GM23248 (cell line): ENCODE results near the gene ERI2. TPM values are rescaled to one million over a fixed set of nuclear protein-coding genes. Genes with fewer than 3 reads are reported as not detected.

Experiments
- DNase-seq: peaks from one replicate; pipeline ENCODE4 v3.0.0-alpha.2; 2015
- H2AFZ ChIP-seq: fragments of 200-600 bp; sonication (generic); 2 replicates; pipeline ENCODE4 v1.6.1; 2016; ENCODE audit warnings: antibody characterized with exemption
- H3F3A ChIP-seq: fragments of 200-600 bp; sonication (generic); 2 replicates; pipeline ENCODE4 v1.6.1; 2016; ENCODE audit warnings: mild to moderate bottlenecking, antibody characterized with exemption, mixed run types; ENCODE audit not compliant: insufficient read depth
- H3K27ac ChIP-seq: fragments of 200-600 bp; sonication (generic); 2 replicates; pipeline ENCODE4 v1.5.1; 2016; ENCODE audit warnings: mild to moderate bottlenecking
- H3K27me3 ChIP-seq: fragments of 200-600 bp; sonication (generic); replicated peaks from 2 replicates; pipeline ENCODE4 v1.6.1; 2016; ENCODE audit warnings: mild to moderate bottlenecking; ENCODE audit not compliant: insufficient read depth
- H3K36me3 ChIP-seq: fragments of 200-600 bp; sonication (generic); 2 replicates; pipeline ENCODE4 v1.6.1; 2016; ENCODE audit warnings: low read depth, mild to moderate bottlenecking
- H3K4me1 ChIP-seq: fragments of 200-600 bp; sonication (generic); 2 replicates; pipeline ENCODE4 v1.6.1; 2016; ENCODE audit warnings: mild to moderate bottlenecking; ENCODE audit not compliant: insufficient read depth
- H3K4me2 ChIP-seq: fragments of 200-600 bp; sonication (generic); one replicate; pipeline ENCODE4 v1.6.1; 2016; ENCODE audit warnings: mild to moderate bottlenecking; ENCODE audit not compliant: unreplicated experiment
- H3K4me3 ChIP-seq: fragments of 200-600 bp; sonication (generic); 2 replicates; pipeline ENCODE4 v1.5.1; 2016; ENCODE audit warnings: mild to moderate bottlenecking
- H3K79me2 ChIP-seq: fragments of 200-600 bp; sonication (generic); 2 replicates; pipeline ENCODE4 v1.6.1; 2016; ENCODE audit warnings: mild to moderate bottlenecking; ENCODE audit not compliant: insufficient read depth
- H3K9ac ChIP-seq: fragments of 200-600 bp; sonication (generic); 2 replicates; pipeline ENCODE4 v1.6.1; 2016; ENCODE audit warnings: mild to moderate bottlenecking
- H3K9me2 ChIP-seq: fragments of 200-600 bp; sonication (generic); 2 replicates; pipeline ENCODE4 v1.6.1; 2016; ENCODE audit warnings: mixed run types, mild to moderate bottlenecking, moderate library complexity; ENCODE audit not compliant: insufficient read depth
- H3K9me3 ChIP-seq: fragments of 200-600 bp; sonication (generic); one replicate; pipeline ENCODE4 v1.6.1; 2017; ENCODE audit warnings: low read depth
- H4K20me1 ChIP-seq: fragments of 200-600 bp; sonication (generic); 2 replicates; pipeline ENCODE4 v1.6.0; 2016; ENCODE audit not compliant: insufficient read depth
- EZH2 ChIP-seq: fragments of 200-600 bp; sonication (generic); IDR thresholded peaks from 2 replicates; pipeline ENCODE4 v1.6.1; 2018; ENCODE audit warnings: antibody characterized with exemption, mild to moderate bottlenecking; ENCODE audit not compliant: insufficient read depth, poor library complexity, severe bottlenecking
- EZH2phosphoT487 ChIP-seq: fragments of 200-600 bp; sonication (generic); IDR thresholded peaks from 2 replicates; pipeline ENCODE4 v1.6.1; 2018; ENCODE audit warnings: antibody characterized with exemption, moderate library complexity, mild to moderate bottlenecking, low read depth; ENCODE audit not compliant: insufficient read depth
- WGBS, 2 experiments: methylation state at CpG; one replicate each; pipeline ENCODE4 v1.1.6; 2015 to 2017; ENCODE audit warnings: low lambda C conversion rate in 2 of 2, low coverage in 1 of 2; ENCODE audit errors: missing lambda C conversion rate in 2 of 2; 5-methylcytosine and 5-hydroxymethylcytosine counted together
- in situ Hi-C: fragments of 300-500 bp; cut with MboI; formaldehyde crosslinking; loops from 2 replicates; pipeline ENCODE4 v1.15.0; 2020
- polyA plus RNA-seq: library from polyadenylated mRNA; unstranded; fragments of >200 nt; fragmentation: Nextera tagmentation; extraction: Ambion mirVana; gene quantifications from 2 replicates; pipeline ENCODE4 v1.2.1, GENCODE V29; 2016
- total RNA-seq: library from RNA; depleted of rRNA; stranded (reverse); fragments of >200 nt; shearing (Covaris generic); gene quantifications from 2 replicates; pipeline ENCODE4 v1.2.3, GENCODE V29; 2014

The ERI2 gene
- total and polyA plus RNA-seq, 2 experiments from 2014 or later: 13.2 to 13.6 TPM

DNA sequence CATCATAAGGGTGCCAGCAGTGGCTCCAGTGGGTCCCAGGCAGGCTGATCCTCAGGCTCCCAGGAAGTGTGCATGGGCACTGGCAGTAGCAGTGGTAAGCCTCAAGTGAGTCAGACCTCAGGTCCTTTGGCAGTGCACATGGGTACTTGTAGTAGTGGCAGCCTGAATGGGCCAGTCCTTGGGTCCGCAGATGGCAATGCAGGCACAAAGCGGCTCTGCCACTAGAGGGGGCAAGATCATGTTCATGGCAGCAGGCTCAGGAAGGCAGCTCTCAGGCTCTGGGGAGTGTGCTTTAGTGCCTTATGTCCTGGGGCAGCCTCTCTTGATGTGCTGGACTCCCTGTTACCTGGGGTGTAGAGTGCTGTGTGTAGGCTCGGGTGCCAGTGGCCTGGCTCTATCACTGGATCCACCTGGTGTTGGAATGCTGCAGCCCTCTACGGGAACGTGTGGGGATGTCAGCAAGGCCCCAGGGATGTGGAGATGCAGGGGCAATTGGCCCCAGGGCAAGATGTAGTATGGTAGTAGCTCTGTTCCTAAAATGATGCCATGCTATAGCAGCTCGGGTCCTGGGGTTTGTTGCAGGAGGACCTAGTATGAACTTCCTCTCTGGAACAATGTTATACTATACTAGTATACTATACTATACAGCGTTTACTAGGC is 31.4 kb downstream of the ERI2 start:
- no peaks in the 10 kb centered on the region for H3K27me3 ChIP-seq
- WGBS, 2 experiments: 55% methylated on average over 7 of the region's 7 CpGs
- H3K36me3 ChIP-seq: no peaks in the 10 kb centered on the region
- H3K9ac ChIP-seq: no peak overlapping the region
- peak; percentile 72 for DNase-seq
- no peak overlapping the region for H3K4me3 ChIP-seq
- no peaks in the 10 kb centered on the region for H3K4me1 ChIP-seq
- no peaks in the 10 kb centered on the region for H3F3A ChIP-seq
- no peaks in the 10 kb centered on the region for H4K20me1 ChIP-seq
- no peak overlapping the region for H3K27ac ChIP-seq
- TF ChIP-seq EZH2 (no peak), EZH2phosphoT487 (no peak)
- no peaks in the 10 kb centered on the region for H3K9me3 ChIP-seq
- H3K79me2 ChIP-seq: no peaks in the 10 kb centered on the region
- H3K4me2 ChIP-seq: no peak overlapping the region
- no peak overlapping the region for H2AFZ ChIP-seq
- H3K9me2 ChIP-seq: no peaks in the 10 kb centered on the region
- in situ Hi-C loops: no loop called here

DNA sequence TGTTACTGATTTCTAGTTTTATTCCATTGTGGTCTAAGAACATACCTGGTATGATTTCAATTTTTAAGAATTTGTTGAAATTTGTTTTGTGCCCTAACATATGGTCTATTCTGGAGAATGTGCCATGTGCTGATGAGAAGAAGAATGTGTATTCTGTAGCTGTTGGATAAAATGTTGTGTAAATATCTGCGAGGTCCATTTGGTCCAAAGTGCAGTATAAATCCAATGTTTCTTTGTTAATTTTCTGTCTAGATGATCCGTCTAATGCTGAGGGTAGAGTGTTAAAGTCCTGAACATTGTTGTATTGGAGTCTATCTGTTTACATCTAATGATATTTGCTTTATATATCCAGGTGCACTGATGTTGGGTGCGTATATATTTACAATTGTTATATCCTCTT is 32.6 kb downstream of the ERI2 start:
- 66 to 77% methylated on average over 3 of the region's 3 CpGs for WGBS, 2 experiments
- Histone ChIP-seq H3K4me3 (no peak overlapping the region), H3K9me3 (no peaks in the 10 kb centered on the region), H3K27me3 (no peaks in the 10 kb centered on the region), H3K79me2 (no peaks in the 10 kb centered on the region), H3K36me3 (no peaks in the 10 kb centered on the region), H3K4me2 (no peak overlapping the region), H4K20me1 (no peaks in the 10 kb centered on the region), H3K4me1 (no peaks in the 10 kb centered on the region), H3F3A (no peaks in the 10 kb centered on the region), H3K9me2 (no peaks in the 10 kb centered on the region), H3K9ac (no peak overlapping the region), H2AFZ (no peak overlapping the region), H3K27ac (no peak overlapping the region)
- TF ChIP-seq EZH2phosphoT487 (no peak), EZH2 (no peak)
- in situ Hi-C loops: no loop called here
- no peak for DNase-seq

DNA sequence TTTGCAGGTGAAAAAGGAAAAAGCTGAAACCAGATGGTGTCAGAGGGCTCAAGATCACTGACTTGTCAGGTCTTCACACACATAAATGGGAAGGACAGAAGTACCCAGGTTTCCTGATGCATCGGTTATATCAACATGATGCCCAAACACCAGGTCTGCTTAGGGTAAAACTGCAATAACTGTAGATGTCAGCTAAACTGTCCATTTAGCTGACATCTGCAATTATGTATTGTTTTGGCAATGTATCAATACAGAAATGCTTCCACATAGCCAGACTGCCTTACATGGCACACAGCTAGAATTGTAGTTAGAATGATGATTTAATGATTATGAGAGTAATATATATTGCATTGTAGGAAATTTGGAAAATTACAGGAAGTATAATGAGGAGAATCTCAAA is 37.5 kb downstream of the ERI2 start:
- H3K9me3 ChIP-seq: no peaks in the 10 kb centered on the region
- no peaks in the 10 kb centered on the region for H3K4me1 ChIP-seq
- no peak overlapping the region for H3K27ac ChIP-seq
- no peaks in the 10 kb centered on the region for H3K27me3 ChIP-seq
- H3F3A ChIP-seq: no peaks in the 10 kb centered on the region
- H3K79me2 ChIP-seq: no peaks in the 10 kb centered on the region
- WGBS, 2 experiments: 0 to 8% methylated on average over 1 of the region's 1 CpG
- DNase-seq: no peak
- no peak for TF ChIP-seq EZH2
- no peak for TF ChIP-seq EZH2phosphoT487
- no peaks in the 10 kb centered on the region for H3K9me2 ChIP-seq
- H2AFZ ChIP-seq: no peak overlapping the region
- no peak overlapping the region for H3K4me3 ChIP-seq
- in situ Hi-C loops: no loop called here
- no peak overlapping the region for H3K4me2 ChIP-seq
- H4K20me1 ChIP-seq: no peaks in the 10 kb centered on the region
- no peaks in the 10 kb centered on the region for H3K36me3 ChIP-seq
- no peak overlapping the region for H3K9ac ChIP-seq

DNA sequence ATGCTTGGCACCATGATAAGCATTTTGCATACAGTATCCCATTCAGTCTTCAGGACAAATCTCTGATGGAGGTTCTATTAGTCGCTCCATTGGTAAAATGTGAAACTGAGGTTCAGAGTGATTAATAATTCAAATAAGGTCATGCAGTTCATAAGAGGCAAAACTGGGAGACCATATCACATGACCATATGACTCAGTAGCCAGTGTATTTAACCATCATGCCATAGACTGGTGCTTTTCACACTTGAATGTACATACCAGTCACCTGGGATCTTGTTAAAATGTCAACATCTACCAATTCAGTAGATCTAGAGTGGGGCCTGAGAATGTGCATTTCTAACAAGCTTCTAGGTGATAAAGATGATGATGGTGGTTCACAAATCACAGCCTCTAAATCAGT is 38.2 kb downstream of the ERI2 start:
- no peaks in the 10 kb centered on the region for H3K36me3 ChIP-seq
- no peaks in the 10 kb centered on the region for H3K9me2 ChIP-seq
- no peaks in the 10 kb centered on the region for H4K20me1 ChIP-seq
- no peaks in the 10 kb centered on the region for H3F3A ChIP-seq
- H3K27me3 ChIP-seq: no peaks in the 10 kb centered on the region
- H3K79me2 ChIP-seq: no peaks in the 10 kb centered on the region
- H3K9me3 ChIP-seq: no peaks in the 10 kb centered on the region
- DNase-seq: no peak
- 83 to 96% methylated on average over 1 of the region's 1 CpG for WGBS, 2 experiments
- no peak overlapping the region for H3K4me2 ChIP-seq
- no peak overlapping the region for H3K4me3 ChIP-seq
- H3K9ac ChIP-seq: no peak overlapping the region
- in situ Hi-C loops: no loop called here
- H2AFZ ChIP-seq: no peak overlapping the region
- H3K27ac ChIP-seq: no peak overlapping the region
- no peaks in the 10 kb centered on the region for H3K4me1 ChIP-seq
- TF ChIP-seq EZH2: no peak
- TF ChIP-seq EZH2phosphoT487: no peak

DNA sequence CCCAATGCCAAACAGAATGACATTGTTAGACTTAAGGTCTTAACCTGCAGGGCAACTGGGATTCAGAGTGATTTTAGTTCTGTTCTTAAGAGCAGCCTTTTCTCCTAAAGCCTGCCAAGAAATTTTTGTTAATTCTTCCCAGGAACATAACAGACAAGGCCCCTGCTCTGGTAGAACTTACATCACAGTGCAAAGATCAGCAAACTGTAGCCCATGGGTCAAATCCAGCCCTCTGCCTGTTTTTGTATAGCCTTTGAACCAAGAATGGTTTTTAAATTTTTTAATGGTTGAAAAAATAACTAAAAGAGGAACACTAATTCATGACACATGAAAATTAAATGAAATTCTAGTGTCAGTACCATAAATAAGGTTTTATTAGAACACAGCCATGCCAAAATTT is 38.7 kb downstream of the ERI2 start:
- Histone ChIP-seq H4K20me1 (no peaks in the 10 kb centered on the region), H3K9me2 (no peaks in the 10 kb centered on the region)

More for the DNA sequence above, 38.7 kb downstream of the ERI2 start:
- TF ChIP-seq EZH2: no peak
- no peak for TF ChIP-seq EZH2phosphoT487
- Histone ChIP-seq H3K27me3 (no peaks in the 10 kb centered on the region), H3K9me3 (no peaks in the 10 kb centered on the region), H3F3A (no peaks in the 10 kb centered on the region), H3K4me2 (no peak overlapping the region), H3K9ac (no peak overlapping the region), H3K27ac (no peak overlapping the region), H3K4me1 (no peaks in the 10 kb centered on the region), H3K79me2 (no peaks in the 10 kb centered on the region), H2AFZ (no peak overlapping the region), H3K36me3 (no peaks in the 10 kb centered on the region), H3K4me3 (no peak overlapping the region)
- in situ Hi-C loops: no loop called here
- no peak for DNase-seq
